CD4-positive, alpha-beta T cell treated with Interleukin-6 for 4 hours (primary cell): ENCODE results near the gene SPTB.

ENCODE experiments used
- DNase-seq: peaks from one replicate; pipeline ENCODE4 v3.0.0-alpha.2; 2020; ENCODE audit warnings: mixed read lengths

Gene SPTB

DNA sequence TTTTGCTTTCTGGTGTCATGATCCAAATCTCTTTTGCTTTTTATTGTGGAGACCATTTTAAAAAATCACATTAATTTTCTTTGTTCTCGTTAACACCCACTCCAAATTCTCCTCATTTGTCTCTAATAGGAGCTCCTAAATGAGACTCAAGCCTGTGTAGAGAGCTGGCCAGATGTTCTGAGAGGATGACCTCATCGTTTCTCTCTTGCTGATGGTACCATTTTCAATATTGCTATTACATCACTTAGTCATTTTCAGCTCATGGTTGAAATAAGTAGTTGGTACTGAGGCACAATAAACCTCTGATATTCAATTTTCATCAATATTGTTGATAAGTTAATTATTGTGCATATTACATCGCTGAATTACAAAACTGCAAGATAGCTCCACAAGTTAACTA is 31.5 kb downstream of the SPTB start:
- no peak for DNase-seq

DNA sequence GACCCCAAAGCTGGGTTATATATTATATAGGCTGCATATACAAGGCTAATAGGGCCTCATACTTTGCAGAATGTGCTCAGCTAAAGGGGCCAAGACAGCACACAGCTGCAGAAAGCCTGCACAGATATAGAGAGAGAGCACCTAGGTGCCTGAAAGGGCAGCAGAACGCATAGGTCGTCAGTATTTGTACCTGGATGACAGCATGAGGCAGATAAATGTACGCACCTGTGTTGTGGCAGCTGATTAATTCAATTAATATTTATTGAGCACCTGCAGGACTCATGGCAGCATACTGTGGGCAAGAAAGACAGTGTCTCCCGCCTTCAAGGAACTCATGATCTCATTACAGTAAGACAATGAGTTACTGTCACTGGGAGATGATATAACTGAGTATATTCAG is 33.4 kb downstream of the SPTB start:
- no peak for DNase-seq

DNA sequence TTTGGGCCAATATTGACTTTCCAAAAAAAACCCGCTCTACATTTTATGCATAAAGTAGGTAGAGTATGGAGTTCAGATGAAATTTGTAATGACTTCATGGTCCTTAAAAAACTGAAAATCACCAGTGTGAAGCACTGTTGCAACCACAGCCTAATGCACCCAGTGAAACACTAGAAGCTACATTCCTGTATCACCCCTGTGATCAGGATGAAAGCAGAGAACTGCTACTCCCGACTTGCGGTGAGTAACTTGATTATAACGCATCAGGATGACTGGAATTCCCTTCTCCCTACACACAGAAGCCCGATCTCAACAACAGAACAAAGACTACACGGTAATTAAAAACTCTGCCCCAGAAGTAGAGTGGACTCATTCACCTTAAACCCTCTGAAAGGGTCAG is 33.8 kb downstream of the SPTB start:
- DNase-seq: no peak

- no peak for DNase-seq
Measured at GRCh38 chr14:64844969-64845536, 34.7 kb downstream of the SPTB start.

DNA sequence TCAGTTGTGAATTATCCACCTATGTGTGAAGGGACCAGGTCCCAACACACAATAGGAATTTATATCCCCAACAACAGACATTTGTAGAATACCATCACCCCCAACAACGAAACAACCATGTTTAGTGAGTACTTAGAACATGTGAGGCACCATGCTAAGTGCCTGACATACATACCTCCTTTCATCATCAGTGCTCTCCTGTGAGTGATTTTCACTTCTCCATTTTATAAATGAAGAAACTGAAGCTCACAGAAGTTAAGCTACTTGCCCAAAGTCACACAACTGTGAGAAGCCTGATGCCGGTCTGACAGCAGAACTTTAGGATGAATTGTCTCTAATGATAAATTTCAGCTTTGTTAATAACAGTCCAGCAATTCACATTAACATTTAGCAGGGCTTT is 35.4 kb downstream of the SPTB start:
- DNase-seq: no peak

DNA sequence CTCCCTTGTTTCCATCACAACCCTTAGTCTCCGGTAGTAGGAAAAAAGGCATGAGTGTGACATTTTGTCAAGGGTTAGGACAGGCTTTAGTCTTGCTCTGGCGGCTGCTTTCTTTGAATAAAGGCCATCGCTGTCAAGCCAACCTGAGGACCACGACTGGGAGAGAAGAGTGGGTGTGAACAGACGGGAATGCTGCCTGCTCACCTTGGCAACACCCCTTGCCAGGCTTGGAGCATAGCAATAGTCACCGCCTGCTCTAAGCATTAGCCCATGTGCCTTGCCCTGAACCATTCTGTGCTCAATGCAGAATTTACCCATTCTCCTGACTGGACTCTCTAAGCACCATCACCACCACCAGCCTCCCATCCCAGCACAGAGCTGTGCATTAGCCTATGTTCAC is 36.2 kb downstream of the SPTB start:
- no peak for DNase-seq

- DNase-seq: no peak
Measured at GRCh38 chr14:64841772-64842750, 37.6 kb downstream of the SPTB start.

DNA sequence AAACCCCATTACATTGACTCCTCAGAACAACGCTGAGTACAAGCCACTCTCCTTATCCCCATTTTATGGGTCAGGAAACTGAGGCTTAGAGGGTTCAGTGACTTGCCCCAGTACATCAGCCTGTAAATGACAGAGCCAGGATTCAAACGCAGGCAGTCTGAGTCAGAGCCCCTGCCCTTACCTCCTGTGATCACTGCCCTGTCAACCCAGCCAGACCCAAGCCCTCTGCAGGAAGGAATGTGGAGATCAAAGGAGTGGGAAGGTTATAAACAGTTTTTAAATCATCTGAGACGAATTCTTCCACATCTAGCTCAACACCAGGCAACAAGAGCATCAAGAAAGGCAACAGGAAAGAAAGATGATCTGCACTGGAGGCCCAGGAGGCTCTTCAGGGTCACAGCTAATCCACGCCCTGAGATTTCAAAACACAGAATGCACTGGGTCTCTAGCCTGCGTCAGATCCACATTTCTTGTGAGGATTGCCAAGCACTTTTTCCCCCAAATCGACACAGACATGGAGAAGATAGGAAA is 38.5 kb downstream of the SPTB start:
- no peak for DNase-seq

DNA sequence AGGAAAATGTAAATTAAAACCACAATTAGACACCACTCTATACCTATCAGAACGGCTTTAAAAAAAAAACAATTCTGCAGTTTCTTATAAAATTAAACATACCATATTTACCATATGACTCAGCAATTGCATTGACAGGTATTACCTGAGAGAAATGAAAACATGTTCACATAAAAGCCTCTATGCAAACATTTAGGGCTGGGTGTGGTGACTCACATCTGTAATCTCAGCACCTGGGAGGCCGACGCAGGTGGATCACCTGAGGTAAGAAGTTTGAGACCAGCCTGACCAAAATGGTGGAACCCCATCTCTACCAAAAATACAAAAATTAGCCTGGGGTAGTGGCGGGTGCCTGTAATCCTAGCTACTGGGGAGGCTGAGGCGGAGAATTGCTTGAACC is 41.1 kb downstream of the SPTB start:
- no peak for DNase-seq

DNA sequence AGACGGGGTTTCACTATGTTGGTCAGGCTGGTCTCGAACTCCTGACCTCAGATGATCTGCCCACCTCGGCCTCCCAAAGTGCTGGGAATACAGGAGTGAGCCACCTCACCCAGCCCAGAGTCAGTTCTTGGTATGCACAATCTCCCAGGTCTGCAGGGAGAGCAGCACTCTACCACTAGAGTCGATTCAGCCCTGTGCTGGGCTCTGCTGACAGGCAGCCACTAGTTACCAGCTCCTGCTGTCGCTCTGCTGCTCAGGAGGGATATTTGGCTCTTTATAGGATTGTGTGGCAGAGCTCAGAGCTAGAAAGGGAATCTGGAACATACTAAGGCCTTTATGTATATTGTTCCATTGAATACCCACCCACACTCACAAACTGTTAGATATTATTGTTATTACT is 44.3 kb downstream of the SPTB start:
- no peak for DNase-seq

DNA sequence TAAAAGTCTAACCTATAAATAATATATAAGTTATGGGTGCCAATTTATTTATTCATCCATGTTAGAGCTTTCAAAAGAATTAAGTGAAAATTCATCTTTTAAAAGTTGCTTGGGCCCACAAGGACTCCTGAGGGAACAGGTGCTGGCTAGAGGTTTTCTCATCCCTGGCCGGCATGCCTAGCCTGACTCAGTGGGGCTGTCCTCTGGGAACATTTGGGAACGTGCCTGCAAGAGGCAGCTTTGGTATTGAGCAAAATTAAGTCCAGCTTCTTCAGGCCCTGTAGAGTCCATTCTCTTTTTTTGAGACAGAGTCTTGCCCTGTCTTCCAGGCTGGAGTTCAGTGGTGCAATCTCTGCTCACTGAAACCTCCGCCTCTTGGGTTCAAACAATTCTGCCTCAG is 44.7 kb downstream of the SPTB start:
- no peak for DNase-seq

- DNase-seq: no peak
Measured at GRCh38 chr14:64831419-64831818, 48.3 kb downstream of the SPTB start.

DNA sequence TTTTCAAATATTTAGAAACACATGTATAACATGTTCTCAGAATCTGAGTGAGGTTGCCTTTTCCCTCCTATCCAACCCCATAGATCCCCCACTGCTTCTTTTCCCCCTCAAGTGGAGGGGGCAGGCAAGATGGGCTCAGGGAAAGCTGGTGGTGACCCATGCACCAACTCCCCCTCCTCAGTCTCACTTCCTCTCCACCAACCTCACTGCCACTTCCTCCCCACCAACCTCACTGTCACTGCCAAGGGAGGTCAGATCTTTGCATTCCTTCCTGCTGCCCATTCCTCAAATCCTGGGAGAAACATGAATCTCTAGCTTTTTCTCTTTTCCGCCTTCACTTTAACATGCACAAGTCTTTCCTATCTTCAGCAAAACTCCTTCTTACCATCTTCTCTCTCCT is 48.7 kb downstream of the SPTB start:
- DNase-seq: no peak

GRCh38 chr14:64828071-64828470 is 51.6 kb downstream of the SPTB start:
- no peak for DNase-seq

- DNase-seq: no peak
Measured at GRCh38 chr14:64826845-64827244, 52.9 kb downstream of the SPTB start.

- DNase-seq: no peak
Measured at GRCh38 chr14:64826333-64826732, 53.4 kb downstream of the SPTB start.

DNA sequence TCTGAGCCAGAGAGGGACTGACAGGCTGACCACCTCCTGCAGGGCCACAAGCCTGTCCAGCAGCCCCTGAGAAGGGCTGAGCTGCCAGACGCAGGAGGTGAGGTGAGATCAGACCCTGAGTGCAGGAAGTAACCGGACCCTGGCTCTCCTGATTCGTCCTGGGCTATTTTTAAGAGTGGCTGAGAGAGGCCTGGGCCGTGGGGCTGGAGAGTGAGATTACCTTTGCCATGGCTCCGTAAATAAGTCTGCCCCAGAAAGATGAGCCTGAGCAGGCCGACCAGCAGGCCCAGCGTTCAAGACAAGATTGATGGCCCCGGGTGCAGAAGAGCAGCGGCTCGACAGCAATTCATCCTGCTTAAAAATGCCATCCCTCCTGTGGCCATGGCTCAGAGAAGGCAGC is 54.2 kb downstream of the SPTB start:
- no peak for DNase-seq

GRCh38 chr14:64825006-64825405 is 54.7 kb downstream of the SPTB start:
- no peak for DNase-seq

- DNase-seq: no peak
Measured at GRCh38 chr14:64824471-64824870, 55.2 kb downstream of the SPTB start.

DNA sequence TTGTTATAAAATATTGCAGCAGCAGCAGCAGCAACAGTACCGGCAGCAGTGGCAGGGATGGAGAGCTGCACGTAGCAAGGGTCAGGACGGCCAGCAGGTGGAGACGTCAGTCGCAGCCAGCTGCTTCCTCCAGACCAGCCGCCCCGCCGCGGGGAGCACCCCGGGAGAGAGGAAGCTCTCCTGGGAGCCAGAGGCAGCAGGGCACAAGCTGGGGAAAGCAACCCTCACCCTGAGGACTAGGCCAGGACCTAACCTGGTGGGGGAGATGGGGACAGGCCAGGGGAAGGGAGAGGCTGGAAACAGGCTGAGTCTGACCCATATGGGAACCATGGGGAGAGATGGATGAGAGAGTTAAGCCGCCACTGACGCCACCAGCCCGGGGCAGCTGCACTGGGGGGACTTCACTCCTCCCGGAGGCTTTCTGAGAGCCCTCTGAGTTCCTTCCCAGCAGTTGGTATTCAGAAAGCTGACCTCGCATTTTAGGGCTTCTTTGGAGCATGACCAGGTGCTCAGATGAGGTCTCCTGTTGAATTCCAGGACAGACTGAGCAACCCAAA is 56.3 kb downstream of the SPTB start:
- peak; percentile 80 for DNase-seq

DNA sequence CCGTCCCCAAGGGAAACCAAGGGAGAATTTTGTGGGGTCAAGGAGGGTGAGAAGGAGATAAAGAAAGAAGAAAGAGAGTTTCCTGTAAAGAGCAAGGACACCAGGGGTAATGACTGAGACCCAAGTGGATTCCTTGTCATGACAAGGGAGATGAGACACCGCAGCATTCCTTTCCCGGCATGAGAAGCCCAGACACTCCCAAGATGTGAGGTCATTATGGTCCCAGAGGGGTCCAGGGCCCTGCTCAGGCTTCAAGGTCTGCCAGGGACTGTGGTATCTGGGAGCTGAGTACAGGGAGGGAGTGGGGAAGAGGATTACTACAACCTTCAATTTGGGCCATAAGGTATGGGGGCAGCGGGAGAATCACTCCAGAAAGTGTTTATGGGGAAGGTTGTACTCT is 58.1 kb downstream of the SPTB start:
- no peak for DNase-seq

- DNase-seq: no peak
Measured at GRCh38 chr14:64818151-64818550, 61.6 kb downstream of the SPTB start.

DNA sequence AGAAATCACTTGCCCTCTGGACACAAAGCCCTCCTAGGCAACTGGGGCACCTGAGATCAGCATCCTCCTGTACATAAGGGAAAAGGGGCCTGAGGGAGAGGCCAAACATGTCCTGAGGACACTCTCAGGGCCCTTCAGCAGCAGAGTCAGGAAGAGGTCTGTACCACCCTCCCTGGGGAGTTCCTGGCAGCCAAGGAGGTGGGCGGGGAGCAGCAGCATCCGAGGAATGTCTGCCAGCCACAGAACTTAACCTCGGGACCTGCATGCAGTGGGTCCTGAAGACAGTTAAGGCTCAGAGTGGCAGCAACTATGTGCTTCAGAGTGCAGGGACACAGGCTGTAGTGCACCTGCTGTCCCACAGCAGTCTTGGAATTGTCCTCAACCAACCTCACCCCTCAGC is 62.1 kb downstream of the SPTB start:
- no peak for DNase-seq

DNA sequence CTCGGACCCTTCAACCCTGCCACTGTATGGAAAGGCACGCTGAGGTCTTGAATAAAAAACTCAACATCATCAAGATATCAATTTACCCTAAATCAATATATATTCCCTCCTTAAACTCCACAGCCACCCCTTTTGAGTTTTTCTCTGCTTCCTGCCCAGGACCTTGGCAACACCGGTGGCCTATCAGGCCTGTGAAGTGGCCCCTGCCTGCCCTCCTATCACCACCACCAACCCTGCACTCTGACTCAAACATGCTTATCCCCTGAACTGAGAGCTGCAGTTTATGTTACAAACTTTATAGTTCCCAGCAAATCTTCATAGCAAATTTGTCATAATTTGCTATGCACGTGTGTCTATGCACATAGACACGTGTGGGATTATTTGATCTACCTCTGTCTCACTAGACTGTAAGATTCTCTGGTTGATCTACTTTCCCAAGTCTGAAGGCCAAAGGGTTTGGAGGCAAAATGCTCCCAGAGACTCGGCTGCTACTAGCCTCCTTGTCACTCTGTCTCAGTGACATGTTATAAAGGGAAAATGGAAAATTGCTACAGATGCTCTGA is 63.4 kb downstream of the SPTB start:
- DNase-seq: no peak
